Epithelial cell of prostate (primary cell): ENCODE results near the gene KANK4.
"Not testable (repeated sequence)": the region's sequence is repeated elsewhere in the genome, so short reads cannot be mapped to it uniquely, and the experiment has no call there.

Experiments
- DNase-seq: peaks from one replicate; pipeline ENCODE4 v3.0.0-alpha.2; 2011; ENCODE audit warnings: low read depth, low spot score
- H3K27ac ChIP-seq: fragments of 450-650 bp; 2 replicates; pipeline ENCODE4 v1.5.1; 2017; ENCODE audit warnings: mild to moderate bottlenecking

The KANK4 gene

DNA sequence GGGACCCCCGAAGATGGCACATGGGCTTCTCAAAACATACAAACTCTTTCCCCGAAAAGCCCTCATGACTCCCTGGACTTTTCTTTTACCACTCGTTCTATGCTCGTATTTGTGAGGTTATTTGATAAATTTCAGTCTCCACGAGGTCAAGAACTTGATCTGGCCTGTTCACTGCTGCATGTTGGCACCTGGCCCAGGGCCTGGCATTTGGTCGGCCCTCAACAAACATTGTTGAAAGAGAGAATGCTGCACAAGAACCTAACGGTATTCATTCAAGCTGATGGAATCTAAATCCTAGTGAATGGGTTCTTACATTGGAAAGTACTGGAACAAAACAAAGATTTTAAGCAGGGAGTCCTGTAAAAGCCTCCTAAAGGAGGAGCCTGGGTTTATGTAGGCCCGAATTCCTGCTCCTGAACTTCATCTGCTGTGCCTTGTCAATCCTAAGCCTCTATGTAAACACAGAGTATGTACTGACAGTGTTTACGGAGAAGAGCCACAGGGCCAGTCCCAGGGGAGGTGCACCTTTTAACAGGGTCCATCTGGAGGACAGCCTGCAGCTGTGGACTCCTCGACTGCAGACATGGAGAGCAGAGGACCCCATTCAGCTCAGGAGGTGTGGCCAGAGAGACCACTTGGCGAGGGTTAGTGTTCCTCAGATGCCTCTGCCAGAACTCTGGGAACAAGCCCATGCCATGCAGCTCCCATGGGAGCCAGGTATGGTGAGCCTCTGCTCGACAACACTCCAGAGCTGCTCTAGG is 77.7 kb downstream of the KANK4 start:
- DNase-seq: no peak
- H3K27ac ChIP-seq: no peak overlapping the region

DNA sequence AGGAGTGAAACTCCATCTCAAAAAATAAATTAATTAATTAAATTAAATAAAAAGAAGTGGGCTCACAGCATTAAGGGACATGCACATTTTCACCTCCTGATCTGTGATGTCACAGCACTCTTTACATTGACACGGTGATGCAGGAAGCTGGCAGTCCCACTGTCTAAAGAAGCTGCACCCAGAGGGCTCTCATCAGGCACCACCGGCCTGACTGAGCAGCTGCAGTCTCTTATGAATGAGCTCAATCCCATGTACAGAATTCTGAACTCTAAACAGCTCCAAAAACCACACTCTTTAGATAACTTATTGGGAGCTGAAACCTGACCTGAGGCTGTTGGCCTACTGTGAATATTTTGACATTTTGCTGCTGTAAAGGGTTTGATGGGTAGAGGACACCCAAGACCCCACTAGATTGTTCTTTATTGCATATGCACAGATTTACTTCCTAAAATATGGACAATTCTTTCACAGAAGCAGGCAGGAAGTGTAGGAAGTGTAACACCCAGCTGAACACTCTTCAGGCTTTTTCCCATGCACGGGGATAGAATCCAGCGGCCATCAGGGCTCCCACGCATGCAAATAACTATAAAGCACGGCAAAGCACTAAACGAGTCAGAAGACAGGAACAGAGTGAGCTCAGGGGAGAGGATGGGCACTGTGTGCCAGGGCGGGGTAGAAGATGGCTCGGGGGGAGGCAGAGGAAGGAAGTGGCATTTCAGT is 78.4 kb downstream of the KANK4 start:
- no peak for DNase-seq
- no peak overlapping the region for H3K27ac ChIP-seq

DNA sequence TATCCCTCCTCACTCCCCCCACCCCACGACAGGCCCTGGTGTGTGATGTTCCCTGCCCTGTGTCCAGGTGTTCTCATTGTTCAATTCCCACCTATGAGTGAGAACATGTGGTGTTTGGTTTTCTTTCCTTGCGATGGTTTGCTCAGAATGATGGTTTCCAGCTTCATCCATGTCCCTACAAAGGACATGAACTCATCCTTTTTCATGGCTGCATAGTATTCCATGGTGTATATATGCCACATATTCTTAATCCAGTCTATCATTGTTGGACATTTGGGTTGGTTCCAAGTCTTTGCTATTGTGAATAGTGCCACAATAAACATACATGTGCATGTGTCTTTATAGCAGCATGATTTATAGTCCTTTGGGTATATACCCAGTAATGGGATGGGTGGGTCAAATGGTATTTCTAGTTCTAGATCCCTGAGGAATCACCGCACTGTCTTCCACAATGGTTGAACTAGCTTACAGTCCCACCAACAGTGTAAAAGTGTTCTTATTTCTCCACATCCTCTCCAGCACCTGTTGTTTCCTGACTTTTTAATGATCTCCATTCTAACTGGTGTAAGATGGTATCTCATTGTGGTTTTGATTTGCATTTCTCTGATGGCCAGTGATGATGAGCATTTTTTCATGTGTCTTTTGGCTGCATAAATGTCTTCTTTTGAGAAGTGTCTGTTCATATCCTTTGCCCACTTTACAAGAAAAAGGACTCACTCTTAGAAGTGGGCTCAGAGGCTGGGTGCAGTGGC is 79.4 kb downstream of the KANK4 start:
- not testable (repeated sequence) for DNase-seq, H3K27ac ChIP-seq

DNA sequence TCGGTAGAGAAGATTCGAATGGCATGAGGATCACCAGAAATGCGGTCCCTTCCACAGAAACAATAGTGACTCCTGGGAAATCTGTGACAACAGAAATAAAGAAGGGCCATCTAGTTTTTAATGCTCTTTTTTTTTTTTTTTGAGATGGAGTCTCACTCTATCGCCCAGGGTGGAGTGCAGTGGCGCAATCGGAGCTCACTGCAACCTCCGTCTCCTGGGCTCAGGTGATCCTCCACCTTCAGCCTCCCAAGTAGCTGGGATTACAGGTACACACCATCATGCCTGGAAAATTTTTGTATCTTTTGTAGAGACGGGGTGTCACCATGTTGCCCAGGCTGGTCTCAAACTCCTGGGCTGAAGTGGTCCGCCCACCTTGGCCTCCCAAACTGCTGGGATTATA is 80.7 kb downstream of the KANK4 start:
- no peak overlapping the region for H3K27ac ChIP-seq
- DNase-seq: no peak

DNA sequence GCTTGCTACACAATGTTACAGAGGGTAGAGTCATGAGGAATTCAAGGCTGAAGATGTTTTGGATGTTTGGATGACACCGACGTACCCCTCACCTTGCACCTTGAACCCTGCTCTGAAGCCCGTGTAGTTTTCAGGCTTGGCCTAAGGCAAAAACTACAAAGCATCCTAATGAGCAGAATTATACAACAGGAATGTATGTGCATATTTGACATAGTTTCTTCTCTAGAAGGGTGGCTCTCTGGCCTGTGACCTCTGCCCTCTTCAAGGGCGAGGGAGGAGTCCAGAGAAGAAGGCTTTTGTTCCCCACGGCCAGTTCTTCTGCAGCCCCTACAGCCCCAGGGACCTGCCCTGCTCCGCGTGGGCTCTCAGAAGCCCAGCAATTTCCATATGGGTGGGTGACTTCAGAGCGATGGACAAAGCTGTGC is 81.3 kb downstream of the KANK4 start:
- H3K27ac ChIP-seq: no peak overlapping the region
- no peak for DNase-seq

DNA sequence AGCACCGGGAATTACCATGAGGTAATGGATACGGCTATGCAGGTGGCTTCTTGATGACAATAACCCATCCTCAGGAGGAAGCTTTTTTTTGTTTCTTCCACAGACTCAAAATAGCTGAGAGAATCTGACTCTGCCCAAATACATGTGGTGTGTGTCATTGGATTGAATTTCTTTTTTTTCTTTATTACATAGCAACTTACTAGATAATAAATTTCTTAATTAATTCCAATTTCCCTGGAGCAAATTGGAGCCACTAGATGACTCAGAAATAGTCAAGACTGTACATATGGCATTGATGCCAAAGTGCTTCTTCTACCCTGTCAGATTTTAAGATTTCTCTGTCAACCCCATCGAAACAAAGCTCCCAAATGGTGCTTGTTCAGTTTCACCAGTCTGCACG is 81.9 kb downstream of the KANK4 start:
- DNase-seq: no peak
- peak overlapping the region; percentile 33 for H3K27ac ChIP-seq

DNA sequence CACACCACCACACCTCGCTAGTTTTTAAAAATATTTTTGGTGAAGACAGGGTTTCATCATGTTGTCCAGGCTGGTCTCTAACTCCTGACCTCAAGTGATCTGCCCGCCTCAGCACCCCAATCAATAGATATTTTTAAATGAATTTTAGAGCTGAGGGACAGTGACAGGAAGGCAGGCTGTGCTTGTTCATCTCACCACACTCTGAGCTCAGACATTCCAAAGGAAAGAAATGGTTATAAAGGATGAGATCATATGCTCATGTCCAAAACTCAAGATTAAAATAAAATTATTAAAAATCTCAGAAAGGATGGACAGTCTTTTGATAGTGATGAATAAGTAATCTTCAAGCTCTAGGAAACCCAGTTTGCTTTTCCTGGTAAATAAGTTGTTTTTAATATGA is 83.7 kb downstream of the KANK4 start:
- DNase-seq: no peak
- peak overlapping the region; percentile 69 for H3K27ac ChIP-seq

DNA sequence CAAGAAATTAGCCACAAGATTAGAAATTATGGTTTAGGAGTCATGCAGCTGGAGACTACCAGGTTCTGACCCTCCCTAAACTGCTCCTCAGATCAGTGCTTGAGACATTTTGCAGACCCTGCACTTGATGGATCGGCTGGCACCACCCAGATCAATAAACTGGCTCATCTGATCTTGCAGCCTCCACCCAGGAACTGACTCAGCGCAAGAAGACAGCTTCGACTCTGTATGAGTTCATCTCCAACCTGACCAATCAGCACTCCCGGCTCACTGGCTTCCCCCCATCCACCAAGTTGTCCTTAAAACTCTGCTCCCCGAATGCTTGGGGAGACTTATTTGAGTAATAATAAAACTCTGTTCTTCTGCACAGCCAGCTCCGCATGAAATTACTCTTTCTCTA is 84.5 kb downstream of the KANK4 start:
- no peak for DNase-seq
- H3K27ac ChIP-seq: peak overlapping the region; percentile 69

DNA sequence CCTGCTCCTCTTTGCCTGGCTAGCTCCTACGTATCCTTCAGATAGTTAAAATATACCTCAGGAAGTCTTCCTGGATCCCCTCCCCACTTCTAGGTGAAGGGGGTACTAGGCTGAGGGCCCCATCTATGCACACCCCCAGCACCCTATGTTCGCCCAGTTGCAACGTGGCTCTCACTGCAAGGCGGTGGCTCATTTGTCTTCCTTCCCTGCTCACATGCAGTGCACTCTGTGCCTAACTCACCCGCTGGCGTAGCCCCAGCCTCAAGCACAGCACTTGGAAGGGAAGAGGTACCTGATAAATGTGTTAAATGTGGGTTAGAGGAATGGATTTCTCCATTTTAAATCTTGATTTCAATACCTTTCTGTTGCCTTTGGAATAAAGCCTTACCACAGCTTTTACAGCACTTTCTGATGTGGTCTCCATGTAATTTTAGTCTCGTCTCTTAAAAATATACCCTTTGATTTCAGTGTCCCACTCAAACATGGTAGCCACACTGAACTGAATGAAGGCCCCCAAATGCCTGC is 85.2 kb downstream of the KANK4 start:
- H3K27ac ChIP-seq: peak overlapping the region; percentile 69
- no peak for DNase-seq

DNA sequence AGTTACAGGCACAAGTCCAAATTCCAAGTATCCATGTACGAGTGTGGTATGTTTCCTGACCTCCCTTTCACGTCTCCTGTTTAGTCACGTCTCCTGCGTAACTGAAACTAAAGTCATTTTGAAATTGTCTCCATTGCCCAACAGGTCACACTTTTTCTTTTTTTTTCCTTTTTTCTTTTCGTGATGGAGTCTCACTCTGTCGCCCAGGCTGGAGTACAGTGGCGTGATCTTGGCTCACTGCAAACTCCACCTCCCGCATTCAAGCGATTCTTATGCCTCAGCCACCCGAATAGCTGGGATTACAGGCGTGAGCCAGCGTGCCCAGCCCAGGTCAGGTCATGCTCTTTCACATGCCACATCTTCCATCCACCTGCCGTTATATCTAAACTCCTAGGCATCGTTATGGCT is 86.4 kb downstream of the KANK4 start:
- H3K27ac ChIP-seq: peak overlapping the region; percentile 69
- DNase-seq: no peak

DNA sequence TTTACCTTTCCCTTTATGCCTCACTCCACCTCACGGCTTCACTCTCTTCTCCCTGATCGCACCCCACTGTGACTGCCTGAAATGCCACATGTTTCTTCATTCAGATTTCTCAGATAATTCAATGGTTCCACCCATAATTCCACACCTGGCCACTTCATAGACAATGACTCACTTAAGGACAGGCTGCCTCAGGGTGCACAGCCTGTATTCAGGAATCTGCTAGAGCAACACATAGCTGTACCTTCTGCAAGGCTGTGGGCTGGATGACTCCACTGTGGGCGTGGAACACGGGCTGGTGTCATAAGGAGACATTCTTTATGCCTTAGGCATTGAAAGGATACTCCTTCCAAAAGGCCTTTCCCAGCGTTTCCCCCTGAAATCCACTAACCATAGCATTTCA is 88.5 kb downstream of the KANK4 start:
- H3K27ac ChIP-seq: peak overlapping the region; percentile 80
- DNase-seq: peak; percentile 97

DNA sequence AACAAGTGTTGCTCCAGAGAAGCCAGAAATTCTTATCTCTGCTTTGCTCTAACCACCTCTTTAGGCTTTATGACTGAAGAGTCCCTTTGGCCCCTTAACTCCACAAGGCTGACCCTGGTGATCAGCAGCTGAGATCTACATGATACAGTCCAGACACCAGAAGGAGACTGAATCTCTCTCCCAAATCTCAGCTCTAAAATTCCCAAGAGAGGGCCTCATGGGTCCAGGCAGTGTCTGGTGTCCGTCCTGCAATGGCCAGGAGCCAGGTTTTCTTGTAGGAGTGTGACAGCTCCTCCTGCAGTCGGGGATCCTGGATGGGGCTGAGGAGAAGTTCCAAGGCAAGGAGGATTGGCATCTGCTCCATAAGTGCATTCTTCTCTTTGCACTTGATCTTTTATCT is 89.3 kb downstream of the KANK4 start:
- H3K27ac ChIP-seq: peak overlapping the region; percentile 80

DNA sequence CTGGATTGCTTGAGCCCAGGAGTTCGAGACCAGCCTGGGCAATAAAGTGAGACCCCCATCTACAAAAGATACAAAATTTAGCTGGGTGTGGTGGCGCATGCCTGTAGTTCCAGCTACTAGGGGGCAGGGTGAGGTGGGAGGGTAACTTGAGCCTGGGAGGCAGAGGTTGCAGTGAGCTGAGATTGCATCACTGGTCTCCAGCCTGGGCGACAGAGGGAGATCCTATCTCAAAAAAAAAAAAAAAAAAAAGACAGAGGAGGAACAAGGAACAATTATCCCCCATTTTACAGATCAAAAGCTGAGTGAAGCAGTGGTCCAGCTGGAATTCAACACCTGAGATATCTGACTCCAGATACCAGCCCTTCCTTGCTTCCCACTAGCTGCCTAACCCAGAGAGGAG is 89.8 kb downstream of the KANK4 start:
- peak overlapping the region; percentile 80 for H3K27ac ChIP-seq
- no peak for DNase-seq

More for the DNA sequence above, 89.3 kb downstream of the KANK4 start:
- no peak for DNase-seq

DNA sequence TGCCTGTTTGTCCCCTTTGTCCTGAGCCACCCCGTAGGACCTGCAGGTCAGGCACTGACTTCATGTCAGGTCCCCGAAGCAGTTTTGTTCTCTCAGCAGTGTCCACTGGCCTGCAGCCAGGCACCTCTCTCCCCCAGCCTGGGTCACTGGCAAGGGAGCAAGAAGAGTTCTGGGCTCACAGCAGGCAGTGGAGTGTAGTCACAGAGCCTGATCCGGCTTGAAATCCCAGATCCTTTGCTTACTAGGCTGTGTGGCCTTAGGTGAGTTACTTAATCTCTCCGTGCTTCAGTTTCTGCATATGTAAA is 90.4 kb downstream of the KANK4 start:
- no peak overlapping the region for H3K27ac ChIP-seq
- no peak for DNase-seq

DNA sequence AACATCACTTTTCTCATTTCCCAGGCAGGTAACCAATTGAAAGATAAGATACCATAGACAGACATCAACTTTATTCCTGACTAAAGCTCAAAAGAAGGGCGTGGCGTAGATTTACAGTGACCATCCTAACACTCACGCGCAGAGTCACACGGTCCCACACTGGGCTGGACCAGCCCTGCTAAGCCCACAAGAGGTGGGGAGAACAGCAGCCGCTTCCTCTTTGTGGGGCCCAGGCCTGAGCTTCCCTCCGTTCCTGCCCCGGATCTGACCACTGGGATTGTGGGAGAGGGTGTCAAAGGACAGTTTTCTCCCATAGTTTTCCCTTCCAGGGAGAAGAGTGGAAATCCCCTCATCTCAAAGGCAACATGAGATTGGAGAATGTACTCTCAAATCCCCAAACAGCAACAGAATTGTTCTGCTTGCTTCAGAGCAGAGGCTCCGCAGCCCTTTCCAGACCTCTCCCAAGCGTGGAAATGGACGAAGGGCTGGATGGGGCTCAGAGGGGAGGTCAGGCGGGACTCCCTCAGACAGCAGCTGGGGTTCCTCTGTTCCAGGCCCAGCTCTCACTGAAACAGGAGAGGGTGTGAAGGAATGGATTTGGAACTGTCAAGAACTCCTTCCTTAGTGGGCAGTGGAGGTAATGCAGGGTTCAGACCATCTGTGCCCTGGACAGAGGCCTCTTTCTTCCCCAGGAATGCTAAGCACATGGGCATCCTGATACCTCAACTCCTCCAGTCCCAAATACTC is 90.9 kb downstream of the KANK4 start:
- DNase-seq: no peak

DNA sequence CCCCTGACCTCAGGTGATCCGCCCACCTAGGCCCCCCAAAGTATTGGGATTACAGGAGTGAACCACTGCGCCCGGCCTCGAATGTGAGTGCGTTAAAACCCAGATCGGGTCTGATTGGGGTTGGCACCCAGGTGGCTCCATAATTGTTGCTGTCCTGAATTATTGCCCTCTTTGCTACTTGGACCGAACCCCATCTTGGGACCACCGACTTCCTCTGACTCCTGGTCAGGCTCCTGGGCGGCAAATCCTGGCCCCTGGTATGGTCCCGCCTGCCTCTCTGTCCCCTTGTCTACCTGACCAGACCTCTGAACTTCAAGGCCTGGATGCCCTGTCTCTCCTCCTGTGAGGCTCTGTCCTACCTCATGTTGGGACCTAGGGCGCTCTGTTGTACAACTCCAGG is 91.7 kb downstream of the KANK4 start:
- DNase-seq: no peak
- H3K27ac ChIP-seq: no peak overlapping the region

More for the DNA sequence above, 90.9 kb downstream of the KANK4 start:
- no peak overlapping the region for H3K27ac ChIP-seq

DNA sequence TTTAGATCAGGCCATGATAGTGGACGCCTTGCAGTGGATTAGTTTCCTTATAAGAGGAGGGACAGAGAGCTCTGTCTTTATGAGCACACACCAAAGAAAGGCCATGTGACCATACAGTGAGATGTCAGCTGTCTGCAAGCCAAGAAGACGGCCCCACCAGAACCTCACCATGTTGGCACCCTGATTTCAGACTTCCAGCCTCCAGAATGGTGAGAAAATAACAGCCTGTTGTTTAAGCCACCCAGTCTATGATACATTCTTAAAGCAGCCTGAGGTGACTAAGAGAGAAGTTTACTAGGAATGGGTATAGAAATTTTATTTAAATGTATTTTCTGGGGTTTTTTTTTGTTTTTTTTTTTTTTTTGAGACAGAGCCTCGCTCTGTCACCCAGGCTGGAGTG is 95.1 kb downstream of the KANK4 start:
- DNase-seq: no peak
- H3K27ac ChIP-seq: no peak overlapping the region

DNA sequence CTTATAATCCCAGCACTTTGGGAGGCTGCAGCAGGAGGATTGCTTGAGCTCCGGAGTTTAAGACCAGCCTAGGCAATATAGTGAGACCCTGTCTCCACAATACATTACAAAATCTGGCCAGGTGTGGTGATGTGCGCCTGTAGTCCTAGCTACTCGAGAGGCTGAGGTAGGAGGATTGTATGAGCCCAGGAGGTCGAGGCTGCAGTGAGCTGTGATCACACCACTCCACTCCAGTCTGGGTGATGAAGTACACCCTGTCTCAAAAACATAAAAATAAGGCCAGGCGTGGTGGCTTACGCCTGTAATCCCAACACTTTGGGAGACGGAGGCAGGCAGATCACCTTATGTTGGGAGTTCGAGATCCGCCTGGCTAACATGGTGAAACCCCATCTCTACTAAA is 96.9 kb downstream of the KANK4 start:
- no peak overlapping the region for H3K27ac ChIP-seq
- no peak for DNase-seq

DNA sequence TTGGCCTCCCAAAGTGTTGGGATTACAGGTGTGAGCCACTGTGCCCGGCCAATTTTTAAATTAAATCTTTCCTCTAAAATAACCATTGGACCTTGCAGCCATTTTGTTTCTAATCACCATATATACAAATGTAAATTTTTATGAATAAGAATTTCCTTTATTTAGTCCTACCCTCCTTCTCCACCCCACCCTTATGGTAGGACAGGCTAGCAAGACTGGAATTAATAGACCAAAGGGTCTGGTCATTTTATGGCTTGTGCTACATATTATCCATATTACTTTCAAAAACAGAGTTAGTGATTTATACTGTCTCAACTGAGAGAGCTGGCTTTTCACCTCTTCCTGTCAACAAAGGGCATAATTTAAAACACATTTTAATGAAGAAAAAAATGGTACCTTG is 98.1 kb downstream of the KANK4 start:
- DNase-seq: no peak
- H3K27ac ChIP-seq: no peak overlapping the region

DNA sequence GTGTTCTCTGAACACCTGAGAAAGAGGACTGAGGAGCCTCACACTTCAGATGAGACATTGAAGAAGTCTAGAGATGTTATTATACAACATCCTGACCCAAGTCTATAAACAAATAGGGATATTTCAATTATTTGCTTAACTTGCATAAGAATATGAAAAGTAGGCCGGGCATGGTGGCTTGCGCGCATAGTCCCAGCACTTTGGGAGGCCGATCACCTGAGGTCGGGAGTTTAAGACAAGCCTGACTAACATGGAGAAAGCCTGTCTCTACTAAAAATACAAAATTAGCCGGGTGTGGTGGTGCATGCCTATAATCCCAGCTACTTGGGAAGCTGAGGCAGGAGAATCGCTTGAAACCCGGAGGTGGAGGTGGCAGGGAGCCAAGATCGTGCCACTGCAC is 98.8 kb downstream of the KANK4 start:
- not testable (repeated sequence) for H3K27ac ChIP-seq, DNase-seq
